Measurements from ENCODE around the gene C1orf53. TPM values are rescaled to one million over a fixed set of nuclear protein-coding genes. Genes with fewer than 3 reads are reported as not detected.
"Not testable (repeated sequence)": the region's sequence is repeated elsewhere in the genome, so short reads cannot be mapped to it uniquely, and the experiment has no call there.

The C1orf53 gene
- total RNA-seq, 4 donors from 2014 or later: 2.5 to 7.0 TPM; not detected in 2

DNA sequence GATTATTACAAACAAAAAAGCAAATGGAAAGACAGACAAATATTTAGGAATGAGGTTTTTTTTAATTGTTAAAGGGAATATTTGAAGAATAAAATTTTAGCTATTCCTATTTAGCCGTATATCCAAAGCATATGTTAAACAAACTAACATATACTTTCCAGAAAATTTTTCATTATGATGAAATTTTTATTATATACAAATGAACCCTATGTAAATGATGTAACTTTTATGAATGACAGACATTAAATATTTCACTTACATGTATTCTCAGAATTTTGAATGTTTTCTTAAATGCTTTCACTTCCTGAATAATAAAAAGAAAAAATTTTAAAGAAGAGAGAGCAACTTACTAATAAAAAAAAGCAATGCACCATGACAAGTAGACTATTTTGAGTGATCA is 30.6 kb downstream of the C1orf53 start:
- no peak for TF ChIP-seq POLR2AphosphoS5 (IDR thresholded peaks at IDR 0.05)
- TF ChIP-seq POLR2A (IDR thresholded peaks at IDR 0.05): no peak
- no peak for TF ChIP-seq EP300 (IDR thresholded peaks at IDR 0.05; ENCODE audit: low read depth)
- no peak for TF ChIP-seq CTCF (IDR thresholded peaks at IDR 0.05)
- H3K27ac ChIP-seq: no peak overlapping the region
- no peaks in the 10 kb centered on the region for H3K36me3 ChIP-seq
- no peak for DNase-seq
- in situ Hi-C loops (cut with MboI; ENCODE audit: low pct_ligation_motif_present in 1 of 4, low pct_unique_long_range_greater_than_20kb in 1 of 4, low sequenced_read_pairs in 3 of 4): no loop called here
- no peaks in the 10 kb centered on the region for H3K9me3 ChIP-seq
- peaks cover 0 to 5% (median 0%) of the 10 kb centered on the region in 4 donors for H3K4me1 ChIP-seq
- H3K4me3 ChIP-seq: no peak overlapping the region
- intact Hi-C loops (cut with DNase I; ENCODE audit: low total_unique reads): no loop called here
- peaks cover 84% of the 10 kb centered on the region for H3K27me3 ChIP-seq
- 84 to 91% methylated on average over 1 of the region's 1 CpG for WGBS, 2 donors (ENCODE audit: low coverage in 1 of 2)

- no peak for DNase-seq
- no peaks in the 10 kb centered on the region for H3K9me3 ChIP-seq
- peaks cover 78% of the 10 kb centered on the region for H3K27me3 ChIP-seq
- WGBS, 2 donors (ENCODE audit: low coverage in 1 of 2): 33 to 54% methylated on average over 1 of the region's 1 CpG
- peaks cover 0 to 5% (median 0%) of the 10 kb centered on the region in 4 donors for H3K4me1 ChIP-seq
- no peaks in the 10 kb centered on the region for H3K36me3 ChIP-seq
- TF ChIP-seq CTCF (IDR thresholded peaks at IDR 0.05) (no peak), EP300 (IDR thresholded peaks at IDR 0.05; ENCODE audit: low read depth) (no peak), POLR2AphosphoS5 (IDR thresholded peaks at IDR 0.05) (no peak), POLR2A (IDR thresholded peaks at IDR 0.05) (no peak)
- in situ Hi-C loops (cut with MboI; ENCODE audit: low pct_ligation_motif_present in 1 of 4, low pct_unique_long_range_greater_than_20kb in 1 of 4, low sequenced_read_pairs in 3 of 4) (no loop called here), intact Hi-C loops (cut with DNase I; ENCODE audit: low total_unique reads) (no loop called here)
- no peak overlapping the region for H3K27ac ChIP-seq
- no peak overlapping the region for H3K4me3 ChIP-seq
These were observed 31.2 kb downstream of the C1orf53 start for GRCh38 chr1:197933647-197934046.

GRCh38 chr1:197937381-197937780 is 35.0 kb downstream of the C1orf53 start:
- in situ Hi-C loops (cut with MboI; ENCODE audit: low pct_ligation_motif_present in 1 of 4, low pct_unique_long_range_greater_than_20kb in 1 of 4, low sequenced_read_pairs in 3 of 4): no loop called here
- no peaks in the 10 kb centered on the region for H3K4me1 ChIP-seq
- intact Hi-C loops (cut with DNase I; ENCODE audit: low total_unique reads): no loop called here
- H3K36me3 ChIP-seq: no peaks in the 10 kb centered on the region
- no peak overlapping the region for H3K4me3 ChIP-seq
- 93 to 95% methylated on average over 2 of the region's 2 CpGs for WGBS, 2 donors (ENCODE audit: low coverage in 1 of 2)
- no peaks in the 10 kb centered on the region for H3K9me3 ChIP-seq
- DNase-seq: no peak
- H3K27me3 ChIP-seq: peaks cover 41% of the 10 kb centered on the region
- no peak overlapping the region for H3K27ac ChIP-seq
- TF ChIP-seq CTCF (IDR thresholded peaks at IDR 0.05) (no peak), EP300 (IDR thresholded peaks at IDR 0.05; ENCODE audit: low read depth) (no peak), POLR2AphosphoS5 (IDR thresholded peaks at IDR 0.05) (no peak), POLR2A (IDR thresholded peaks at IDR 0.05) (no peak)

- in situ Hi-C loops (cut with MboI; ENCODE audit: low pct_ligation_motif_present in 1 of 4, low pct_unique_long_range_greater_than_20kb in 1 of 4, low sequenced_read_pairs in 3 of 4) (no loop called here), intact Hi-C loops (cut with DNase I; ENCODE audit: low total_unique reads) (no loop called here)
- Histone ChIP-seq H3K4me3 (no peak overlapping the region), H3K27ac (no peak overlapping the region), H3K9me3 (no peaks in the 10 kb centered on the region), H3K36me3 (no peaks in the 10 kb centered on the region), H3K4me1 (no peaks in the 10 kb centered on the region), H3K27me3 (peaks cover 37% of the 10 kb centered on the region)
- TF ChIP-seq POLR2AphosphoS5 (IDR thresholded peaks at IDR 0.05) (no peak), POLR2A (IDR thresholded peaks at IDR 0.05) (no peak), CTCF (IDR thresholded peaks at IDR 0.05) (no peak), EP300 (IDR thresholded peaks at IDR 0.05; ENCODE audit: low read depth) (no peak)
- 81 to 88% methylated on average over 6 of the region's 6 CpGs for WGBS, 2 donors (ENCODE audit: low coverage in 1 of 2)
- DNase-seq: no peak
These were observed 35.5 kb downstream of the C1orf53 start for GRCh38 chr1:197937892-197938291.

GRCh38 chr1:197939159-197939980 is 36.9 kb downstream of the C1orf53 start:
- H3K4me1 ChIP-seq; H3K4me3 ChIP-seq; H3K27ac ChIP-seq; DNase-seq; in situ Hi-C loops (cut with MboI; ENCODE audit: low pct_ligation_motif_present in 1 of 4, low pct_unique_long_range_greater_than_20kb in 1 of 4, low sequenced_read_pairs in 3 of 4); intact Hi-C loops (cut with DNase I; ENCODE audit: low total_unique reads); H3K36me3 ChIP-seq; H3K9me3 ChIP-seq: not testable (repeated sequence)
- 62 to 86% methylated on average over 5 to 6 of the region's 6 CpGs for WGBS, 2 donors (ENCODE audit: low coverage in 1 of 2)
- peaks cover 22% of the 10 kb centered on the region for H3K27me3 ChIP-seq
